T-helper 2 cell (primary cell): ENCODE data around the gene ARHGEF10L.

Experiments used
- DNase-seq, 5 experiments: peaks; one replicate each; pipeline versions ENCODE4 v3.0.0 to v3.0.0-alpha.2; 2012 to 2022

The ARHGEF10L gene

DNA sequence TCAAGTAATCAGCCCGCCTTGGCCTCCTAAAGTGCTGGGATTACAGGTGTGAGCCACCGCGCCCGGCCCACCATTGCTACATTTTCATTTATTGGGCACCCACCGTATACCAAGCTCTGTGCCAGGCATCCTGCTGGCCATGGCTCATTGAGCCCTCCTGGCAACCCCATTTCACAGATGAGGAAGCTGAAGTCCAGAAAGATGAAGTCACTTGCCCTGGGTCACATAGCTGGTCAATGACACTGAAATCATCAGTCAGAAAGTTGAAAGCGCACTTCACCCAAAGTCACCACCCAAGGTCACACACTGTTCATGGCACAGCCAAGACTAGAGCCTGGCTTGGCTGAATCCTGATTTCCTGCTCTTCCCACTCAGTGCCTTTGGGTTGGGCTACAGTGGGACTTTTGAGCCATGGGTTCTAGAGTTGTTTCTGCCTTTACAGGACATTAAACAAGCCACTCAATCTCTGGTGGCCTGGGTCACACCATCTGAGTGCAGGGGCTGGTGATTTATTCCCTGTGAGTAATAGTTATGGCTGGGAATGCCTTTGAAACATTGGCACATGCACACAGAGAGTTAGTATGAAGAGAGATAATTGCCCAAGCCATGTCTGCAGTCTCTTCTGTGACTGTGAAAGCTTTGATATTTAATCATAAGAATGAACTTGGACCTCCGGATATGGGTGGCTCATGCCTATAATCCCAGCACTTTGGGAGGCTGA, 16.0 kb upstream of the ARHGEF10L start:
- no peak for DNase-seq

DNA sequence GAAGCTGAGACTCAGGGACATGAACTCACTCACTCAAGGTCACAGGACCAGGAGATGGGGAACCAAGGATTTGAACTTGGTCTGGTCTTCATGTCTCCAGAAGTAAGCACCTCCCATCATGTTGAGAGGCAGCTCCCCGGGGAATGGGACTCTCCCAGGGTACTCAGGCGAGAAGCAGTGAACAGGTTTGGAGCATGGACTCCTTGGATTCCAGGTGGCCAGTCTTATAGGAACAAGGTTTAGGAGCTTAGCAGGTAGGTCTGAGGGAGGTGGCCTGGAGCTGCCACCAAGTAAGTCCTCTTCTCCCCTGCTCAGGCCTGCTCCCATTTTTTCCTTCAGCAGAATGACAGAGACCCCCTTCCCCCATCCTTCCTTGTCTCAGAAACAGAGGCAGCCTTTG, 14.9 kb upstream of the ARHGEF10L start:
- no peak for DNase-seq

DNA sequence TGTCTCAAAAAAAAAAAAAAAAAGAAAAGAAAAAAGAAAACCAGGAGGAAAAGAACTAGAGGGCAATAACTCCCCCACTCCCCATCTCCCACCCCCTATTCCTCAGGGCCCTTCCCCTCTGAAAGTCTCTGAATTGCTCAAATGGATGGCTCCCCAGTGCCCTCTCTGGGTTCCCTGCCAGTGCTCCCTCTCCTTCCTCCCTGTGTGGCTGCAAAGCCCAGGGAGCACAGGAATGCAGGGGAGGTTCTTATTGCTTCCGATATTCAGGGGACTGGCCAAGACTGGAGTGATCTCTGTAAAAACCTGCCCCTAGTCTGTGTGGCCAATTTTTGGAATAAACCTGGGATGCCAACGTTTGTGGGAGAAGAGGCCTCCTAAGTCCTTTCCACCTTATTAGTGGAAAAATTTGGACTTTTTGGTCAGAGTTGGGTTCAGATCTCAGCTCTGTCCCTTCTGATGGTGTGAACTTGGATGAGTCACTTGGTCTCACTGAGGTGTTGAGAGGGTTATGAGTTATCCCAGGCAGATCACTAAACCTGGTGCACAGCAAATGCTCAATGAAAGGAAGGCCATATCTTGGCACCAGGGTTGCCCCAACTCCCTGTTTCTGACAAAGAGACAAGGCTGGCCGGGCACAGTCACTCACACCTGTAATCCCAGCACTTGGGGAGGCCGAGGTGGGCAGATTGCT, 13.4 kb upstream of the ARHGEF10L start:
- DNase-seq: no peak

DNA sequence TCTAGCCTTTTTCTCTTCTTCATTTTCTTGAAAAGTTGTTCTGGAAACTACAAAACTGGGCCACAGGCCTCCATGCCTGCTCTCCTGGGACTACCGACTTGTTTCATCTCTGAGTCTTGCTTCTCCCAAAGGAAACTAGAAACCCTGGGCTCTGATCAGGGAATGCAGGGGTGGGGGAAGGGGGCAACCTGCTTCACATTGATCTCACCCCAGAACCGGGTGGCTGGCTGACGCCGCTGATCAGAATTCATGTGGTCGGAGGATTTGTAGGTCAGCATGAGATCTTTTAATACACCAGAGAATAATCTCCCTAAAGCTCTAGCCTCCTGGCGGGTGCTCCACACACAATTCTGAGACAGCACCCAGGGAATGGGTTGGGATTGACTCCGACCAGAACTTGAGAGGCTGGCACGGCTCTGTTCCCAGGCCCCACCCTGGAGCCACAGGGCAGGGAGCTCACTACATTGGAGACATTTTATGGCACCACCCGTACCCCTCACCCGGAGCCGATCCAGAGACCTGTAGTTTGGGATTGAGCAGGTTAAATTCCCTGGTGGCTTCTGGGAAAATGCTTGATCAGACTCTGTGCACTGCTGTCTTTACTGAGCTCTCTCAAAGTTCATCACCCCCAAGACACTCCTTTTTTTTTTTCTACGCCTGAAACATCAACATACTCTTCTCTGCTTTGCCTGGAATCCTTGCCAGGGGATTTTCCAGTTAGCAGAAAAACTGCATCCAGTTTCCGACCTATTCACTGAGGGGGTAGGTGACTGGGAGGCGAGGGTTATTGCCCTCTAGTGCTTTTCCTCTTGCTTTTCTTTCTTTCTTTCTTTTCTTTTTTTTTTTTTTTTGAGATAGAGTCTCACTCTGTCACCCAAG, 12.2 kb upstream of the ARHGEF10L start:
- DNase-seq: no peak

DNA sequence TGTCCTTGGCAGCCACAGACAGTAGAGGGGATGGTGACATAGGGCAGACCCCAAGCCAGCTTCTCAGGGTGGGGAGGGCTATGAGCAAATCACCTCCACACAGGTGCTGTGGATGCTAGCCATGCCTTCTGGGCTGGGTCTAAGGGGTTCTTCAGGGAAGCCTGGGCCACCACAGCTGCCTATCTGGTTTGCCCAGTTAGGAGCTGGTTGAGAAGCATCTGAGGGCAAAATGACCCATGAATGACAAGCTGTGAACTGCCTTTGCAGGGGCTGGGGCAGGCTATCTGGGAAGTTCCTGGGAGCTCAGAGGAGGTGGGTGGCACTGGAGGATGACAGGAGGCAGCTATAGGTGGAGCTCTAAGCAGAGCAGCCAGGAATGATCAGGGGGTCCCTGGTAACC, 10.1 kb upstream of the ARHGEF10L start:
- no peak for DNase-seq

DNA sequence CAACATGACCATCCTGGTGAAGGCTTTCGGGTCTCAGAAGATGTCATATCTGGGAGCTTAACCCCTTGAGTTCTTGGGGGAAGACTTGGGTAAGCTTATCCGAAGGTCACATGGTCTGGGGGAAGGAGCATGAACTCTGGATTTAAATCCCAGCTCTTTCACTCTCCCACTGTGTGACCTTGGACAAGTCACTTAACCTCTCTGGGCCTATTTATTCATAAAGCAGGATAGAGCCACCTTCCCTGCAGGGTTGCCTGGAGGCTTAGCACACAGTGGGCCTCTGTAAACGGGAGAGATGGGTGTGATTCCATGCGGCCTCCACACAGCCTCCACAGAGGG, 8.2 kb upstream of the ARHGEF10L start:
- no peak for DNase-seq

DNA sequence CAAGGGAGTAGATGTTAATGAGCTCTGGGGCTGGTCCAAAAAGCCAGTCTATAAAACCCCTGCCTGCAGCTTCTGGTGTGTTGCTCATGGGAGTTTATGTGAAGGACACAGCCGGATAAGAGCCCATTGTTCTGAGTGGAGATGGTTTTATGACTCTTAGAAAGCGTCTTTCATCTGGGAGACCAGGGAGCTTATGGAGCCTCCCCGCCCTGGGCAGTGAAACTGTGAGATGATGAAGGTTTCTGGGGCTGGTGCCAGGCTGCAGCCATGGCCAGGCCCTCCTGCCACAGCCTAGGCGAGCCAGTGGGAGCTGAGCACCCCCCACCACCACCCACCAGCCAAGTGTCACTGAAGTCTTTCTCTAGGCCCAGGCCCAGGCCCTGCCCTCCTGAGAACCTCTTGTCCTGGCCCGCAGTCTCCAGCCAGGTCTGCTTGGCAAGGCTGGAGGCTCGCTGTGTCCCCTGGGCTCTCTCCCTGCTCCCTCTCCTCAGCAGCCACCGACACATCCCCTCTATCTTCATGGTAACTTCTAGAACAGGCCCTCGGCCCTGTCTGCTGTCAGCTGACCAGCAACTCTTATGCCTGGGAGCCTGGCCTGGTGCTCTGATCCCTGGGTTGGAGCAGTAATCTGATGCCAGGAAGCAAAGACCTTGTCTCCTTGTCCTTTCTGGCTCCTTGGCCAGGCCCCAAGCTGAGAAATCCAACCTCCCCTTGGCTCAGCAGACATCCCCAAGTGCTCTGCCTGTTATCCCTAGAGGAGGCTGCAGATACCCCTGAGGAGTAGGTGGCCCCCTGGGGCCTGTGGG, 7.6 kb upstream of the ARHGEF10L start:
- no peak for DNase-seq

DNA sequence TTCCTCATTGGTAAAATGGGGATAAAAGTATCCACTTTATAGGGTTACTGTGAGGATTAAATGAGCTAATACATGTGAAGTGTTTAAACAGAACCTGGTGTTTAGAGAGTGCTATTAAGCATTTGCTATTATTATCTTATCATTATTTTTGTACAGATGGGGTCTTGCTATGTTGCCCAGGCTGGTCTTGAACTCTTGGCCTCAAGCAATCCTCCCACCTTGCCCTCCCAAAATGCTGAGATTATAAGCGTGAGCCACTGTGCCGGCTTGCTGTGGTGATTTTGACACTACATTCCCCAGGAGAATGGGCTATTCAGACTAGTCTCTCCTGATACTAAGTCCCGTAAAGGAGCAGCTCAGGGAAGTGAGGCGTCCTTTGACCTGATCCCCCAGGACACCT, 6.3 kb upstream of the ARHGEF10L start:
- DNase-seq: no peak

DNA sequence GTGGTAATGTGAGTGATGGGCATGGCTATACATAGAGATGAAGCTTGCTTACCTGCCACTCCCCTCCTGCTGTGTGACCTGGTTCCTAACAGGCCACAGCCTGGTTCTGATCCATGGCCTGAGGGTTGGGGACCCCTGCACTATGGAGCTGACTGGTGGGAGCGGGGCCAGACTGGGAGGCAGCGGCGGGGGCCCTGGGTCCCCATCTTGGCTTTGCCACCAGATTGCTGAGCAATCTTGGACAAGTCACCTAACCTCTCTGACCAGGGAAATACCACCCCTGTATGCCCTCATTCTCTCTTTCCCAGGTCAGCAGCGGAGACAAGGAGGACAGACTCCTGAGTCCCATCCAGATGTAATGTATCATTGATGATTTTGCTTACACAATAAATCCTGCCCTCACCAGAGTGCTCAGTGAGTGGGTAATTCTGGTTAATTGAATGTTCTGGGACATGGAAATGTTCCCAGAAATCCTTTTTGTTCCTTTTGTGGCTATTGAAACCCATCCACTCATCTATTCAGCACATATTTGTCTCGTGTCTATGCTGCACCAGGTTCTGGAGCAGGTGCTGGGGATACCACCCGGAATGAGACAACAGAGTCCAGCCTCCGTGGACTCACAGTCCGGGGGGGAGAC, 4.1 kb upstream of the ARHGEF10L start:
- DNase-seq: no peak

DNA sequence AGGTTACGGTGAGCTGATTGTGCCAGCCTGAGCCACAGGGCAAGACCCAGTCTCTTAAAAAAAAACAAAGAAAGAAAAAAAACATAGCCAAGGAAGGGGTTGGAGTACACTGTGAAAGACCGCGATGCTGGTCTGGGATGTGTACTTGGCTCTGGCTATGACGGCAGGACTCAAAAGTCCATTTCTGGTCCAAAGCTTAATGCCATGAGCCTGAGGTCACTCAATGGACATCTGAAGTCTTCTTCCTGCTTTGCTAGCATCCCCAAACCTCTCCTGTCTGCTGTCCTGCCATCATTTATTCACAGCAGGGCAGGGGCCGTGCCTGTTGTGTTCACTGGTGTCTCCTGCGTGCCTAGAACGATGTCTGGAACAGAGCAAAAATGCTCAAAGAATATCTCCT, 1.5 kb upstream of the ARHGEF10L start:
- DNase-seq: no peak

DNA sequence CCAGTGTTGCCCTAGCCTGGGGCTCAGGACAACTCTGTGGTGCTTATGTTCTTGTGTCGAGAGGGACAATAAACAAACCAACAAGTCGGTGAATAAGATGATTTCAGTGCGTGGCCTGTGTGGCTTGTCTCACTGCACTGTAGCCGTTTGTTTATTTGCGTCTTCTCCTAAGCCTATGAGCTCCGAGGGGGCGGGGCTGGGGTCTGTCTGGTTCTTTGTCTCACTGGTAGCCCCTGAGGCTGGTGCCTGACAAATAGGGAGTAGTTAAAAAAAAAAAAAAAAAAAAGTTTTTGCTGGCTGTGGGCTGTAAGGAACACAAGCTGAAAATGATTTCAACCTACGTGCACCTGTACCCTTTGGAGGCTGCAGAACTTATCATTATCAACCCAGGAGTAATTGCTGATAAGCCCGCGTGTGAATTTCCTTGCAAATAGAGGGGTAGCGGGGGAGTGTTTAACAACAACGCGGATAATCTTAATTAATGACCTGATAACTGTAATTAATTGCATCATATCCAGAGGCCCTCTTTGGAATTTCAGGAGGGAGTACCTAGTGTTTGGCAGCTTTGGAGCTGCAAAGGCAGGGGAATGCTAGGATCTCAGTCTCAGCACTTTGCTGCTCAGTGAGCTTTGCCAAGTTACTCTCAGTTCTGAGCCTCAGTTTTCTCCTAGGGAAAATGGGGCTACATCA, 925 bp upstream of the ARHGEF10L start:
- no peak for DNase-seq

DNA sequence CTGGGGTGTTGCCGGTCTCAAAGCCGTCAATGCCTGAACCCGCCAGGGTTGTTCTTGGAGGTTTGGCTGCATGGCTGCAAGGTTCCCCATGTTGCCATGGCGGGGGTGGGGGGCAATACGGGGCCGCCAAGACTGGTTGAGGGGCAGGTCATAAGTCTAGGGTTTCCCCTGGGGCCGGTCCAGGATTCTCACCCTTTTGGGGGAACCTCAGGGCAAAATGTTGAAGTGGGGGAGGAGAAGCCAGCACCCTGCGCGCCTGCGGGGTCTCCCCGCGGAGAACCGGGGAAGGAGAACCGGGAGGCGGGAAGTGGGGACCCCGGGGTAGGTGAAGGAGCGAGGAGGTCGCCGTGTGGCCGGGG, 401 bp upstream of the ARHGEF10L start:
- no peak for DNase-seq

DNA sequence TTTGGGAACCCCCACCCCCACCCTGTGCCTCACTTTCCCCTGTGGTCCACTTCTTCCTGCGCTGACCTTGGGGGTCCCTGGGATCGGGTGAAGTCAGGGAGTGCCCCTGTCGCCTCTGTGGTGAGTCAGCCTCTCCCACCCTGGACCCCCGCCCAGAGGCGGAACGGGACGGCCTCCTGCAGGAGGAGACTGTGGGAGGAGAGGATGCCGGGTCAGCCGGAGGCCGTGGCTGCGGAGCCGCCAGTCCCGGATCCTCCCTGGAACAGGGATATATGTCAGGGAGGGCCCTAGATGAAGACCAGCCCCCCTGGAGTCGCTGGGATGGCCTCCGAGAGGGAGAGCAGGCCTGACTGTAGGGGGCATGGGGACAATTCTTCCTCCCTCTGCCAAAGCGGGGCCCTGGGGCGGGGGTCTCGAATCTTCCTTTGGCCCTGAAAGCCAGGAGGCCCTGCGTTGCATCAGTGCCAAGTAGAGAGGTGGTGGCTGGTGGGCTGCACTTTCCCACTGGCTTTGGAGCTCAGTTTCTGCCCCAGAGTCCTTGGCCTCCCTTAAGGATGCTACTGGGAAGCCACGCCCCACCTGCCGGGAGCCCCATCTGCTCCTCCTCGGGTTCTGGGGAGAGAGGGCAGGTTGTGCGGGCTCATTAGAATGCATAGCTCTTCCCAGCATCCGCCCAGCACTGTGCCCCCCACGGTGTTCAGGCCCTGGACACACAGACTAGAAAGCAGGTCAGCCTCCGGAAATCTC, 930 bp downstream of the ARHGEF10L start:
- DNase-seq: no peak

DNA sequence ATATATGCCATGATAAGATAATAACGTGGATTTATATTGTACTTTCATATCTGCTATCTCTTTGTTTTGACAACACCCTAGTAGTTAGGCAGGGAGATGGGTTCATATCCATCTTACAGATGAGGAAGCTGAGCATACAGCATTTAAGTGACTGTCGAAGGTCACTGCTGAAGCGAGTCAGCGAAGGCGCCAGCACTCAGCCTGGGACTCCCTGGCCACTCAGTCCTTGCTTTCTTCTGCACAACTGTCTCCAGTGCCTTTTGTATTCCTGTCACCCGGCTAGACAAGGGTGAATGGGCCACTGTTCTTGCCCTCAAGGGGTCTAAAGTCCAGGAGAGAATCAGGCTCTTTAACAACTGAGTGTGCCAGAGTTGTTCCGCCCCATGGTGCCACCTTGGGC, 3.1 kb downstream of the ARHGEF10L start:
- DNase-seq: no peak

DNA sequence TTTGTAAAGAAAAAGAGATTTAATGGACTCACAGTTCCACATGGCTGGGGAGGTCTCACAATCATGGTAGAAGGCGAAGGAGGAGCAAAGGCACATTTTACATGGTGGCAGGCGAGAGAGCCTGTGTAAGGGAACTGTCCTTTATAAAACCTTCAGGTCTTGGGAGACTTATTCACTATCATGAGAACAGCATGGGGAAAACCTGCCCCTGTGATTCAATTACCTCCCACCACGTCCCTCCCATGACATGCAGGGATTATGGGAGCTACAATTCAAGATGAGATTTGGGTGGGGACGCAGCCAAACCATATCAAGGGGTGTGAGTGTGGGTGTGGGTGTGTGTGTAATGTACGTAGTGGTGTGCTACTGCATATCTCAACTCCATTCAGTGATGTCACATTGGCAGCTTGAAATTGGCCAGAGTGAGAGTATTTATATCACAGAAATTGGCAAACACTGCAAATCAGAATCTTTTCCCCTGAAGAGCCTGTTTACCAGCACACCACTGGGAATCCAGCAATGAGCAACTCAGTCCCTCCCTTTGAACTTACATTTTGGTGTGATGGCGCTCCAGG, 5.4 kb downstream of the ARHGEF10L start:
- no peak for DNase-seq

DNA sequence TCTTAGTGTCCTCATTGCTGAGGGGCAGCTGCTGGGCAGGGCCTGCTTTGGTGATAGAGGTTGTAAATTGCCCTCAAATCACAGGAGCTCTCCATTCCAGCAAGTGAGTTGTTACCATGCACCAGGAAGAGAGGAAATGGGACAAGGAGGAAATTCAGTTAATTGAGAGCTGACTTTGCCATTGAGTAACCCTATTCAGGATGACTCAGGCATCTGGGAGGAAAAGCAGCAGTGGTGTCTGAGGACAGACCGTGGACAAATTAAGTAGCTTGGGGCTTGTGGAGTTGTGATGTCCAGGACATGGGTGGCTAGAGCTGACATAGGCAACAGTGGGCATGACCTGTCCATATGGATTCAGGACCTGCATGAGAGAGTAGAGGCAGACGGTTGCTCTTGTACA, 5.9 kb downstream of the ARHGEF10L start:
- DNase-seq: no peak

DNA sequence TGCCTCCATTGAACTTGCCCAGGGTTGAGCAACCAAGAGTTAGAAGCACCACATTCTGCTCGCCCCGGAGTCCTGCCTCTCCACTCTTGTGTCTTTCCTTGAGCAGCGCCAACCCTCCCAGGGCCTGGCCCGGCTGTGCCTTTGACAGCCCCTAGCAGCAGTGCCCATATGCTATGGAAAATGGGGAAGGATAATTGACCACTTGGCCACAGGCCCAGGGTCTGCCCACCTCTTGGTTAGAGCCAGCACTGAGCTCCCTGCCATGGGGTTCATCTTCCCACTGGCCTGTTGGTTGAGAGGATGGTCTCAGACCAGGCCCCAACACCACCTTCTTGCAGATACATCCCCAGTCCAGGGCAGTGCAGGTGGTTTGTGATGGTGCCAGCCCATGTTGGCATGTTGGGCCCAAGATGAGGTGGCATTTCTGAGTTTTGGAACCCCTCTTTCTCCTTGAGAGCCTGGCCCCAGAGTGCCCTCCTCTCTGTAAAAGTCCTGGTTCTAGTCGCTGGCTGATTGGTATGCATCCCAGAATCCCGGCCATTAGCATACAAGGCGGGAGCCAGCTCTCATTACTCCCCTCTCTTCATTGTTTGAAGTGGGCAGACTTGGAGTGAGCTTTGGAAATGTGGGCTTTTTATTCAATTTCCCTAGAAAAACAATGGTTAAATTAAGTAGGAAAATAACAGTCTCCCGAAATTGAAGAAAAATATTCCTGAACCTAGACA, 7.6 kb downstream of the ARHGEF10L start:
- DNase-seq: no peak

DNA sequence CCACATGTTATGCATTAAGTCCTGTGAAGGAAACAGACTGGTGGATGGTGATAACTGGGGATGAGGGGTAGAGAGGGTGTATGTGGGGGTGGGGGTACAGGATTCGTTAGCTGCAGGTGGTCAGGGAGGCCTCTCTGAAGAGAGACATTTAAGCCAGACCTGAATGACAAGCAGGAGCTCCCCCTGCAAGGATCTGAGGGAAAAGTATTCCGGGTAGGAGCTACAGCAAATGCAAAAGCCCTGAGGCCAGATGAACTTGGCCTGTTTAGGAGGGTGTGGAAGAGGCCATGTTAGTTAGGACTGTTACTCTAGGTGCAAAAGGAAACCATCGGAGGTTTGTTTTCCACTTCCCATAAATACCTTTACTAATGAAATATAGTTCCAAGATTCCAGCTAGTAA, 9.9 kb downstream of the ARHGEF10L start:
- no peak for DNase-seq

DNA sequence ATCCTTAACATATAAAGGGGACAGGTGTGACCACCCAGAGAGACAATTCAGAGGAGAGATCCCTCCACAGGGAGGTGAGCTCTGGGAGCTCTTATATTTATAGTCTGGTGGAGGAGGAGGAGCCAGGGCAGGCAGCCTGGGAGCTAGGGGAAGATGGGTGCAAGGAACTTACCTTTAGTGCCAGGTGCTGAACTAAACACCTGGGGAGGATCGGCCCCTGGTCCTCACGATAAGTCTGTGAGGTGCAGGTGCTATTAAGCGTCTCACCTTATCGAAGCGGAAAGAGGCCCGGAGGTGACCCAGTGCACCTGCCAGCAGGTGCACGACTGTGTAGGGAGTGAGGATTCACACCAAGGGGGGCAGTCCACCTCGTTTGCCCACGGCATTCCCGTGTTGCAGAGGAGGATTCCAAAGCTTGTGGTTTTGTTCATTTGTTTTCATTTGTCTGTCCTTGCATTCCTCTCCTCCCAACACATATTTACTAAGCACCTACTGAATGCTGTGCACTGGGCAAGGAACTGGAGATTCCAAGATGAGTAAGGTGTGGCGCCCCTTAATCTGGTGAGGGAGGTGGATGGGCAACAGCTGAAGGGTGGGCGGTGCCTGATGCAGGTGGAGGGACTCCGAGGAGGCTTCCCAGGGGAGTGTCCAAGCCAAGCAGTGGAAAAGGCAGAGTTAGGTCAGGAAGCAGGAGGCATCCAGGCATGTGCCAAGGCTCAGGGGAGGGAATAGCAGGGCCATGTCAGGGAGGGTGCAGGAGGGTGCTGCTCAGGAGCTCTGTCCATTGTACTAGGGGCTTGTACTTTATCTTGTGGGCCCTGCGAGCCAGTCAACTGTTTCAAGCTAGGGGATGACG, 11.5 kb downstream of the ARHGEF10L start:
- no peak for DNase-seq
